Activated CD4-positive, alpha-beta T cell treated with anti-CD3 and anti-CD28 coated beads for 24 hours (primary cell): ENCODE results near the gene ANXA5.
A peak's percentile ranks its signal among the peaks of the same experiment; 100 is the strongest.

Source experiments
- DNase-seq, 2 donors: peaks; one replicate each; pipeline ENCODE4 v3.0.0-alpha.2; 2020; ENCODE audit warnings: low read depth in 2 of 2

The ANXA5 gene

DNA sequence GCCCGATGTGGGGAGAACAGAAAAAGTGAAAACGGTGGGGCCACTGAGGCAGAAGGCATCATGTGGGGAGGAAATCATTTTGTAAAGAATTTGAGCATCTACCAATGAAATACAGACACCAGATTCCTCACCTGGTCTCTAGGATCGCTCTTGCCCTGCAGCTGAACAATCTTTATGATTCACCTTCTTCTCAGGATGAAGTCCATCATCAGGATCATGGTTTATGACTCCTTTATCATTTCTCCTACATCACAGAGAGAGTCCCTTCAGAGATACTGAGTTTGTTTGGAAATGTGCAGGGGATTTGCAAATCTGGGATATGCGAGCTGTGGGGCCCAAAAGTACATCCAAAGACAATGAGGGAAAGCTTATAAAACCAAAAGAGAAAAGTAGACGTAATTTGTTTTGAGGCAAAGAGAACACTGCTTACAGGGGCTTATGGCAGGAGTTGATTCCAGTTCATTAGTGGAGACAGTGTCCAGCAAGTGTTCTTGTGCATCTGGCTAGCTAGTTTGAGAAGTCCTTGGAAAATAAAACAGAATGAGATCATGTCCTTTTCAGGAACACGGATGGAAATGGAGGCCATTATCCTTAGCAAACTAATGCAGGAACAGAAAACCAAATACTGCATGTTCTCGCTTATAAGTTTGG lies 15.3 kb upstream of the ANXA5 start:
- DNase-seq = no peak

DNA sequence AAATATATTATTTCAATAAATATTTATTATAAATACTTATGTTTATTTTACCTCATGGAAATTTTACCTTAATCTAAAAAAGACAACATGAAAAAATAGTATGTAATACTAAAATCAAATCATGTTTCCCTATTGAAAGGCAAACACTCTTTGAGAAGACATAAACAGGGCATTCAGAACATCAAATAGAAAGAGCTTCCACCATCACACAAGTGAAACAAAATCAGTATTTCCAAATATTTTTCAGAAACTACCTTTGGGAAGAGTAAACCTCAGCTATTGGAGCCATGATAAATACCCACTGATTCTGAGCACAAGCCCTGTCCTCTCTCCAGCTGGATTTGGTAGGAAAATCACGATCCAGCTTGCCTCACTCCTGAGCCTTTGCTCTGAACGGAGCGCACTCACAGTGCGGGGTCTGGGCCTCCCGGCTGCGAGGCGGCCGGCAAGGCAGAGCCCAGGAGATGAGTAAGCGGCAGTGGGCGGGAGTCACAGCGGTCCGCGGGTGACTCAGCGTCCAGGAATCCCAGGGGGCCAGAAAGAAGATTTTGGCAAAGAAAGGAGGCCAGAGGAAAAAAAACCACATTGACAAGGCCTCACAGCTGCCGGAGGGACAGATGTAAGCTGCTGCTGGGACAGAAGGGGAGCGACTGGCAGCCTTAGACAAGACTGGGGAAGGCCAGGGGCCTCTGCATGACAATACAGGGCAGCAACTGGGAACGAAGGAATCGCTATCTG lies 14.7 kb upstream of the ANXA5 start:
- peak; percentile 9 to 30 for DNase-seq

DNA sequence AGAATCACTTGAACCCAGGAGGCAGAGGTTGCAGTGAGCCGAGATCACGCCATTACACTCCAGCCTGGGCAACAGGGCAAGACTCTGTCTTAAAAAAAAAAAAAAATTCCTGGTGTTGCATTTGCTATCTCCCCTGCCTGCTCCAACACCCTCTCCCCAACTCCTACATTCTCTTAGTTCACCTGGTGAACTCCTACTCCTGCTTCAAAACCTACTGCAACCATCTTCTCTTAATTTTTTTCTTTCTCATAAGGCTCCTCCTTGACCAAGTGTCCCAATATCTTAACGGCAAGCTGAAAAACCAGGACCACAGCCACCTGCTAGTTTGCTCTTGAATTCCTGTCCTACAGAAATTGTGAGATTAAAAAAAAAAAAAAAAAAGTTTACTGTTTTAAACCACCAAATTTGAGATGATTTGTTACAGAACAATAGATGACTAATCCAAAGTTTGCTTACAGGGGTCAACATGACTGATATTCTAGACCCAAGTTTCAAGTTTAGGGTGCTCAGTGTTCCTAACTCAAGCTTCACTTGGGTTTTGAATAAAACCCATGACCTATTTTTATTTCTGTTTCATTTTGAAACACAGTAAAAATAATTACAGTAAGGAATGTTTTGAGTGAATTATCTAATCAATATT lies 13.1 kb upstream of the ANXA5 start:
- no peak for DNase-seq

DNA sequence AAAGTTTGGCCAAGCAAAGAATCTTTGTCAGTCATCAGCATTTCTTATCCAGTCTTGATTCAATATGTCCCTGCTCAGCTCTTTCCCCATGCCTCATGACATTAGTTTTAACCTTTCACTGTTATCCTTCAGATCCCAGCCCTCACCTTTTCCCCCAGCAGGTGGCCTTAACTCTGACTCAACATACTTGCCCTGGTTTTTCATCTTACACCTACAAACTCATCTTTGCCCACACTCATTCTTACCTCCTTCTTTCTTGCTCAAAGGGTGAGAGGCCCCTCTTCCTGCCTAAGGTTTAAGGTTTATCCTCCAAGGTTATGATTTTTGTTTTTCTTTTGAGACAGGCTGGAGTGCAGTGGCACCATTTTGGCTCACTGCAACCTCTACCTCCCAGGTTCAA lies 10.6 kb upstream of the ANXA5 start:
- DNase-seq = no peak

DNA sequence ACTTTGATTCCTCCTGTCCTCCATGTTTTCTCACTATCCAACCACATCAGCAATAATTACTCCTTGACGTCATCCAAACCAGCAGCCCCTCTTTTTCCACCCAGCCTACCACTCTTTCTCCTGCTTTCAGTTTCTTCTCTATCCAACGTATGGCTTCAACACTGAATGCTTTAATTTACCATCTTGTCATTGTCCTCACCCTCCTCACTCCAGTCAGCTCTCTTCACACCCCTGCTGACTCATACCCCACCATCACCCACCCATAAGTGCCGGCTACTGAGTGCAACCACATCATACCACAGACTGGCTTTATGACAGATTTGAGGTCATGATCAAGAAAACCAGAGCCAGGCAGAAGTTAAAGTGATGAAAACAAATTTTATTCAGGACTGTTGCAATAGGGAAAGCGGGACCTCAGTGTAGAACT lies 9.8 kb upstream of the ANXA5 start:
- peak; percentile 31 to 38 for DNase-seq

DNA sequence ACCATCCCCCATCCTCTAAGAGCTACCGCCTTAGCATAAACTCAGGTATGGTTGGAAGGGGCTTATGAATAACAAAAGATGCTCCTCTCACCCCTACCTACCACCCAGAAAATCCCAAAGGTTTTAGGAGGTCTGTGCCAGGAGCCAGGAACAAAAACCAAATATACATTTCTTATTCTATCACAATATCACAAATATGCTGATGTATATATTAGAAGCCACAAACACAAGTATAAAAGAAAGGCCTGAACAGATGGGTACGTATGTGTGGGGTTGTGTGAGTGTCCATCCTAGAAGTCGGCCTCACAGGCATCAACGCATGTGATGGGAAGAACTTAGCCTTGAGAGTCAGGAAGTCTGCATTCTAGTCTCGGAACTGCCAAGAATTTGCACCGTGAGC lies 8.7 kb upstream of the ANXA5 start:
- DNase-seq = no peak

DNA sequence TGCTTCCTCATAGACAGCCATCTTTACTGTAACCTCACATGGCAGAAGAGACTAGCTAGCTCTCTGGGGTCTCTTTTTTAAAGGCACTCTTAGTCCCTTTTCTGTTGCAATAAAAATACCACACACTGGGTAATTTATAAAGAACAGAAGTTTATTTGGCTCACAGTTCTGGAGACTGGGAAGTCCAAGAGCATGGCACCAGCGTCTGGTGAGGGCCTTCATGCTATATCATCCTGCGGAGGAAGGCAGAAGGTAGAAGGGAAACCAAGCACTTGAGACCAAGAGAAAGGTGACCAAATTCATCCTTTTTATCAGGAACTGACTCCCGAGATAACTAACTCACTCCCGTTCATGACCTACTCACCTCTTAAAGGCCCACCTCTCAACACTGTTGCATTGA lies 5.4 kb upstream of the ANXA5 start:
- DNase-seq = no peak

DNA sequence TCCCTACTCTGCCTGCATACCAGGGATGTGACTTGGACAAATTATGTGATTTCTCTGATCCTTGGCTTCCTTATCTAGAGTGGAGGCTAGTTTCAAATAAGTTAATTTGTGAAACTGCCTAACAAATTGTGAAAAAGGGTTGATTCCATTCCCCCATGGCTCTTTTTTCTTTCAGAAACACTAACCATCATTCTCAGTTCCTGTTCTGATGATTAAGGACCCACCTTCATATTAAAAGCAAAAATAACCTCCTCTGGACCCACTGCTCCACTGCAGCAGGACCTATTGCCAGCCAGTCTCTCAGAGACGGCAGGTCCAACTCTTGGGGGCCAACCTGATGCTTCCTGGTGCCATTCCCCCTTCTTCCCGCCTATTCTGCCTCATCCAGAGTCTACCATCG lies 4.5 kb upstream of the ANXA5 start:
- no peak for DNase-seq

DNA sequence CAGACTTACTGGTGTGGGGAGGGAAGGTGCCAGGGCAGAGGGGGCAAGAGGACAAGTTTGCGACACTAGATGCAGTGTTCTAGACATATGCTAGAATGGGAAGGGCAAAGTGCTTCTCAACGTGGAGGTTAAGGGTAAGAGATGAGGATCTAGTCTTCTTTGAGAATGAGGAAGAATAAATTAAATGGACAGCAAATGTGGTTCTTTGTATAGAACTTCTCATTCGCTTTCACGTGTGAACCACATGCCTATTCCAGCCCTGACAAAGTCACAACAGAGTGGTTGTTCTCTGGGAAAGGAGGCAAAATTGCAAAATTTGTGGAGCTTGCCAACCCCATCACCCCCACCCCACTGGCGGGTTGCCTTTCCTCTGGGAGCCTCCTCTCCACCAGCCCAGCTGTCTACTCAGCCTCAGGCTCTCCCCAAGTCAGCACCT lies 1.5 kb upstream of the ANXA5 start:
- no peak for DNase-seq

DNA sequence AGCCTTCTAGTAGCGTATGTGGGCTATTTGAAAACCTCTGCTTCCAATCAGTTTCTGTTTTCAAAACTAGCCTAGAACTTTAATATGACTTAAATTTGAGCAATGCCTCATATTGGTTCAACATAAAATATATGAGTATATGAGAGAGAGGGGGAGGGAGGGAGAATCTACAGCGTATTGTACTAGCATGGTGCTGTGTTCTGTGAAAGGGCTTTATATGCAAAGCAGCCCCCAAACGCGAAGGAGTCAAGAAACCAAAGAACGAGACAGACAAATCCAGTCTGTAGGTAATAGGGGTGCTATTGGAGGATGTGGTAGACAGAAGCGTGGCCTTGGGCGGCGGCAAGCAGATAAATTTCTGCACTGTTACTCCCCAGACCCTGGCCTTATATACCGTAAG lies 784 bp upstream of the ANXA5 start:
- no peak for DNase-seq

DNA sequence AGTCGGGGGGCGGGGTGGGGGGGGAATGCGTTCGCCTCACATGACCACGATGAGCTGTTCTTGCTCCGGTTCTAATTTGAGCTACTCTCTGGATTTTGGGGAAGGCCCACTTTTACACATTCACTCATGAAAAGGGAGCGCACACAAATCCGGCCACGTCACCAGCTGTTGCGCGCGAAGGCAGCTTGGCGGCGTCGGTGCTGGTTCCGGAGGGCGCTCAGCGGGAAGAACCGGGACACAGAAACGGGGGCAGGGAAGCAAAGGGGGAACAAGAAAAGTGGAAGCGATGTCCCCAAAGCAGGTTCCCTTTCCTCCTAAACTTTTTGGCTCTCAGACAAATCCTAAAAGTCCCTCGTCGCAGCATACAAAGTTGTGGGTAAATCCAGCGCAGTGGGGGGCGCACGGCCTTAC lies 605 bp downstream of the ANXA5 start:
- DNase-seq = peak; percentile 35 to 38

DNA sequence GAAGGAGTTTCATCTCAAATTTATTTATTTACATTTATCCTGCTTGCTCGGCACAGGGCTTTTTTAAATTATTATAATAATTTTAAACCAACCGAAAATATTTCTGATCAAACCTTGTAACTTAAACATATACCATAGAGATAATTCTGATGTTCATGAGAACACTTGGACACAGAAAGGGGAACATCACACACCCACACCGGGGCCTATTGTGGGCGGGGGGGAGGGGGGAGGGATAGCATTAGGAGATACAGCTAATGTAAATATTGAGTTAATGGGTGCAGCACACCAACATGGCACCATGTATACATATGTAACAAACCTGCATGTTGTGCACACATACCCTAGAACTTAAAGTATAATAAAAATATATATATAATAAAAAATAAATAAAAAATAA lies 2.9 kb downstream of the ANXA5 start:
- DNase-seq = no peak

DNA sequence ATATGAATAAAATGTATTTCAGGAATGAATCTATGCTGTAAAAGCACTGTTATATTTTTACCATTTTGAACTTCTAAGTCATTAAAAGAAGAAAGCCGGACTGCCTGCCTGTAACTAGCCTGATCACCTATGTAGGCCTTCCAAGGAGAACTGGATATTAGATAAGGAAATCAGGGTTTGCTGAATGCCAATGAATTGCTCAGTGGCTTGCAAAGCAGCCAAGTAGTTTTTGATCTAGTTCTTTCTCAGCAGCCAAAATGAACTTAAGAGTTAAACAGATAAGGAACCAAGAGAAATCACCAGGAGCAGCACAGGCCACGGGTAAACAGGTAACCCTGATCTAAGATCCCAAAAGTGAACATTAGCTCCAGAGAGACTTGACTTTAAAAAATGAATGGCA lies 3.3 kb downstream of the ANXA5 start:
- no peak for DNase-seq

DNA sequence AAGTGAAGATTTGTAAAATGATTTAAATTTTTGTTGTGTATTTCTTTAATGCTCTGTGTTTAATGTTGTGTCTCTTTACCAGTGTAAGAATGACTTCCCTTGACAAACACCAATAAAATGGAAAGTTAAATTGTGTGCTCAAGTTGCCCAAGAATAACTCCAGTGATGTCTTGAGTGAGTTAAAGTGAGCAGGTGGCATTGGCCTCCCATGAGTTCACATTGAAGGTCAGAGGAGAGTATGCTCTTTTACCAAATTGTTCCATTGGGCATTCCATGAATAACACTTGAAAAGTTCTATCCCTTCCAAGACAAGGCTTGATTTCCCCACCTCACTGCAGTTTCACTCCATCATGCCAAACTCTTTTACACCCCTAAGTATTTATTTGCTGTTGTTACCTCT lies 4.5 kb downstream of the ANXA5 start:
- no peak for DNase-seq

DNA sequence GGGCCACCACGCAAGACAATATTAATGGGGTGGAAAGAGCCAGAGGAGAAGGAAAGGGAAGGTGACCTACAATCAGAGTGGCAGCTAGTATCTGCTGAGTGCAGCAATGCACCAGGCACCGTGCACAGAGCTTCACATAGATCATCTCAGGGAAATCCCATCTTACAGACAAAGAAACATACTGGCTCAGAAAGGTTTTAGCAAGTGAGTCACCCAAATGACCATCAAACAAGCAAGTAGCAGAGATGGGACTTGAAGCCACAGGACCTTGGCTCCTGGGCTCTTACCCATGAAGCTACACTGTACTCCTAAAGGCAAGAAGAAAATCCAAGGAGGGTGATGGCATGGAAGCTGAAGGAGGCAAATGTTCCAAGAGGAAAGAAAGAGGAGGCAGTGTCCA lies 6.8 kb downstream of the ANXA5 start:
- DNase-seq = no peak

DNA sequence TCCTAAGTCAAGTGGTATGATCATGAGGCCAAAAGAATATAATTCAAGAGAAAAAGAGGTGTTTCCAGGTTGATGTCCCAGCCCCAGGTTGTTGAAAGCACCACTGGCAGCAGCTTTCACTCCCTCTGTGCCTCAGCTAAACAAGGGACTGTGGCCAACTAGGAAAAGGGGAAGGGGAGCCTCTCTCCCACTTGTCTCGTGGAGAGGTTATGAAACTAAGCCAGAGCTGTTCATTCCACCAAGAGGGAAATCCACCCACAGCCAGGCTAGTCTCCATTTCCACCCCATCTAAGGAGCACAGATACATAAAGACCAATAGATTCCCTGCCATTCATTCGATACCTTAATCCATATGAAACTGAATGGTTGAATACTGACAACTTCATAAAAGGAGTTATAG lies 8.1 kb downstream of the ANXA5 start:
- no peak for DNase-seq

DNA sequence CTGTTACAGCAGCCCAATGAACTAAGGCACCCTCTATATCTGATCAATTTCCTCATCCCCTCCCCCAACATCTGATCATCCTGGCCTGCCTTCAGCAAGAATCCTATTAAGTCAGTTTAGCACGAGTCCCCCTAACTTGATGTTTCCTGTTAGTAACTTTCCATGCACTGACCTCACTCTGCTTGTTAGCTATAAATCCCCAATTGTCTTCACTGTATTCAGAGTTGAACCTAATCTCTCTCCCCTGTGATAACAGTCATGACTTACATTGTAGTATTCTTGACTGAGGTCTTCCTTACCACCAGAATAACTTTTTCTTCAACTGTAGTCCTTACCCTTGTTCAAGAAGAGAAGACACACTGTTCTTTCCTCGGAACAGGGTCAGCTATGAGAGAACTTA lies 8.5 kb downstream of the ANXA5 start:
- no peak for DNase-seq

DNA sequence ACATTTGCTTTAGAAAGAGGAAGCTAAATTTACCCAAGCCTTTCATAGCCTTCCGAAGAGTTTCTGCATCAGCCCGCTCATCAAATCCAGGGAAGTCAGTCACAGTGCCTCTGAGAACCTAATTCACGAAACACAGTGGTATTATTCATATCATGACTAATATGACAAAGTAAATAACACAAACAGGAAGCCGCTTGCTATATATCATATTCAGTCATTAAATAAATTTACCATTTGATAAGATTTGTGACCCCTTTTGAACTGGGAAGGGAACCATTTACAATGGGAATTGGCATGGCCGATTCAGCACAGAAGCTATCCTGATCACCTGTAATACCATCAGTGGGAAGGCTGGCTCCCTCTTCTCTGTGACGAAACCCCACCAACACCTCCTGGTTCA lies 10.5 kb downstream of the ANXA5 start:
- no peak for DNase-seq

DNA sequence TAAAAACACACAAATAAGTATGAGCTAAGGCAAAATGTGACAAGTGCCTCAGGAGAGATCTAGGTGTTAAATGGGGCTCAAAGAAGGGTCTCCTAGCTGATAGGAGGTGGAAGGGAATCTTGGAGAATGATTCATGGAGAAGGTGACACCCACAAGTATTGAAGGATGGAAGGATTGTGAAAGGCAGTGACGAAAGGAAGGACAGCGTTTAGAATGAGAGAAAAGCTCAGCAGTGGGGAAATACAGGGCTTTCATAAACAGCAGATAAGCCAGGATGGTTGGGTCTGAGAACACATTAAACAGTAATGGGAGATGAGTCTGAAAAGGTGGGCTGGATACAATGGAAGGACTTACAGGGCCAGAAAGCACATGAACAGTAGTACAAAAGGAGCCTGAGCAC lies 11.5 kb downstream of the ANXA5 start:
- DNase-seq = no peak

DNA sequence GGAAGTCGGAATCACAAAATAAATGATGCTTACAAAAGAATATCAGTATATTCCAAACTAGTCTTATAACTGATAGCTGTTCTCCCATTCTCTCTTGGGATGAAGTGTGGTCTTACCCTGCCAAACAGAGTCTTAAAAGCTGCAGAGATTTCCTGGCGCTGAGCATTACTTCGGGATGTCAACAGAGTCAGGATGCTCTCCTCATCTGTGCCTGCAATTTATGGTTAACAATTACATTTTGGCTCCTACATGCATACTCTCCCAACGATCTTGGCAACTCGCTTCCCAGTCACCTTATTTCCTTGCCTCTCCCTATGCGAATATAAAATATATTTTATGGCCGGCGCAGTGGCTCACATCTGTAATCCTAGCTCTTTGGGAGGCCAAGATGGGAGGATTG lies 12.2 kb downstream of the ANXA5 start:
- no peak for DNase-seq

DNA sequence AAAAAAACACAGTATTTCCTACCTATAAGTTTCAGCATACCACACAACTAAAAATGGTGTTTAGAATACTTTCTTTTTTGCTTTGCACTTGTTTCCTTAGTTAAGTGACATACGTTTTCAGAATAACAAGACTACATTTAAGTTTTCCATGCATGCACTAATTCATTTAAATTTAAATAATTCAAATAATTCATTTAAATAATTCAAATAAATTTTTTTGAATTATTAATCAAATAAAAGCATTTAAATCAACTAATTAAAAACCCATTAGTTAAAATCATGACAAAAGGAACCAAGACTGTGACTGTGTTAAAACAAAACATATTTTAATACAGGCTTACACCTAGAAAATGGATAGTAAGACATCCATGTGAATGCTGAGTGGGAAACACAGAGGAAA lies 12.8 kb downstream of the ANXA5 start:
- no peak for DNase-seq

DNA sequence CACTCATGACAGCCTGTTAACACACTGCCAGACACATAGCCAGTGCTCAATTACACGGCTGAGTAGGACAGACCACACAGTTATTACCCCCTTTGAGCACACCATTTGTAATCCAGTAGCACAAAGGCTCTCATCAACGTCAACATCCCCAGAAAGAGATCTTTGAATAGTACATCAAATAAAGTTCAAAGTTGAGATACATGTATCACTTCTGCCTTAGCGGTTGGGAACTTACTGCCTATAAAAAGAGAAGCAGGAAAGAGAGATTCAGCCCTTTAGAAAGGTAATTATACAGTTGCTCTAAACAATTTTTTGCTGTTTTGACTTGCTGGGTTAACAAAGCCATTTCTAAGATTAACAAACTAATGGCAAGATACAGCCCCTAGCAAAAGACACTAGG lies 16.2 kb downstream of the ANXA5 start:
- no peak for DNase-seq

DNA sequence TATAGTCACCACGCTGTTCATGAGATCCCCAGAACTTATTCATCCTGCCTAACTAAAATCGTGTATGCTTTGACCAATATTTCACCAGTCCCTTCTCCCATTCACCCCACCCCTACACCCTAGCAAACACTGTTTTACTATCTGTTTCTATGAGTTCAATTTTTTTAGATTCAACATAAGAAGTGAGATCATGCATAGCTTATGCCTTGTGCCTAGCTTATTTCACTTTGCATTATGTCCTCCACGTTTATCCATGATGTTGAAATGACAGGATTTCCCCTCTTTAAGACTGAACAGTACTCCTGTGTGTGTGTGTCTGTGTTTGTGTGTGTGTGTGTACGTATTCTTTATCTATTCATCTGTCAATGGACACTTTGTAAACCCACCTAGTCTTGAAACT lies 16.8 kb downstream of the ANXA5 start:
- no peak for DNase-seq
